Spleen (tissue), 7 donors: ENCODE results near the gene CACNA1C.

Experiments
- POLR2A ChIP-seq, 3 donors: fragments of 450-650 bp; IDR thresholded peaks; one replicate each; pipeline ENCODE4 v1.5.1; 2017; ENCODE audit warnings: antibody characterized with exemption in 3 of 3, mild to moderate bottlenecking in 1 of 3
- POLR2AphosphoS5 ChIP-seq, 3 donors: sonication (generic); formaldehyde crosslinking; IDR thresholded peaks; one replicate each; pipeline ENCODE4 v1.5.1; 2017; ENCODE audit warnings: antibody characterized with exemption in 3 of 3
- TF ChIP-seq, protein P1 (sequence below), 11 experiments: fragments of 200-600 bp in 7 of 11; fragments of 450-650 bp in 4 of 11; sonication (generic) in 4 of 11; IDR thresholded peaks in 8 of 11; conservative IDR thresholded peaks in 3 of 11; 1 replicate in 7 of 11; 2 replicates in 4 of 11; pipeline versions ENCODE4 v1.4.0 to v1.8.0; 2016 to 2021; ENCODE audit warnings: antibody characterized with exemption in 11 of 11, inconsistent platforms in 4 of 11, mild to moderate bottlenecking in 1 of 11
- donor health status: DM: no; HTN: no; CAD: no; lungs with moderate emphysema.
- donor health status: DM: no; HTN: no; CAD: no.
- donor health status: DM: no; HTN: no; CAD: no.

DNA sequence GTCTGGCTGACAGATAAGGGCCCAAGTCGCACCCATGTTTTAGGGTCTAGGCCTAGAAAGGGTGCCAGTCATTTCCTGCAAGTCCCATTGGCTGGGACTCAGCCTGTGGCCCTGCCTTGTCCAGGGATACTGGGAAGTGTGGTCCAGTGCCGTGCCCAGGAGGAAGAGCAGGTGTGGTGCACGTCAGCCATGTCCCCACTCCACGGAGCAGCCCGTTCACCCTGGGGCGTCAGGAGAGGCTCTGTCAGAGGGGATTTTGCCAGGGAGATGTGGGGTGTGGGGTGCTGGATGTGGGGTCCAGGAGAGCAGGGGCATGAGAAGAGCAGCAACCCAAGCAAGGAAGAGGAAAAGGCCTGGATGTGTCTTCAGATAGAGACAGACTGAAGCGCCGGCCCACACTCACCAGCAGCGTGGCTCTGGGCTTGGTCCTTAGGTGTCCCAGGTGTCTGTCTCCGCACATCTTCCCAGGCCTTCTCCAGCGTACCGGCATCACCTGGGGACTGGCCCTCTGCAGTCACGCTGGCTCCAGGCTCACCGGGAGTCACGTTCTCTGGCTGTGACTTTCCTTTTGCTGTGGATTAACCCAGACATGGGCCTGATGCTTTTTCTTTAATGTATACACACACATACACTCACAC lies 138.2 kb downstream of the CACNA1C start:
- TF ChIP-seq POLR2AphosphoS5 (IDR thresholded peaks at IDR 0.05) (no peak), POLR2A (IDR thresholded peaks at IDR 0.05) (no peak)
- TF ChIP-seq, protein P1, sequence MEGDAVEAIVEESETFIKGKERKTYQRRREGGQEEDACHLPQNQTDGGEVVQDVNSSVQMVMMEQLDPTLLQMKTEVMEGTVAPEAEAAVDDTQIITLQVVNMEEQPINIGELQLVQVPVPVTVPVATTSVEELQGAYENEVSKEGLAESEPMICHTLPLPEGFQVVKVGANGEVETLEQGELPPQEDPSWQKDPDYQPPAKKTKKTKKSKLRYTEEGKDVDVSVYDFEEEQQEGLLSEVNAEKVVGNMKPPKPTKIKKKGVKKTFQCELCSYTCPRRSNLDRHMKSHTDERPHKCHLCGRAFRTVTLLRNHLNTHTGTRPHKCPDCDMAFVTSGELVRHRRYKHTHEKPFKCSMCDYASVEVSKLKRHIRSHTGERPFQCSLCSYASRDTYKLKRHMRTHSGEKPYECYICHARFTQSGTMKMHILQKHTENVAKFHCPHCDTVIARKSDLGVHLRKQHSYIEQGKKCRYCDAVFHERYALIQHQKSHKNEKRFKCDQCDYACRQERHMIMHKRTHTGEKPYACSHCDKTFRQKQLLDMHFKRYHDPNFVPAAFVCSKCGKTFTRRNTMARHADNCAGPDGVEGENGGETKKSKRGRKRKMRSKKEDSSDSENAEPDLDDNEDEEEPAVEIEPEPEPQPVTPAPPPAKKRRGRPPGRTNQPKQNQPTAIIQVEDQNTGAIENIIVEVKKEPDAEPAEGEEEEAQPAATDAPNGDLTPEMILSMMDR (IDR thresholded peaks at IDR 0.05 in 8 of 11, conservative IDR thresholded peaks at IDR 0.05 in 3 of 11), result no peak
